ENCODE results near the gene CADM2. TPM values are rescaled to one million over a fixed set of nuclear protein-coding genes. Genes with fewer than 3 reads are reported as not detected.
"Not testable (repeated sequence)": the region's sequence is repeated elsewhere in the genome, so short reads cannot be mapped to it uniquely, and the experiment has no call there.

Gene CADM2
- total RNA-seq, 1 donor, result 0.31 TPM

DNA sequence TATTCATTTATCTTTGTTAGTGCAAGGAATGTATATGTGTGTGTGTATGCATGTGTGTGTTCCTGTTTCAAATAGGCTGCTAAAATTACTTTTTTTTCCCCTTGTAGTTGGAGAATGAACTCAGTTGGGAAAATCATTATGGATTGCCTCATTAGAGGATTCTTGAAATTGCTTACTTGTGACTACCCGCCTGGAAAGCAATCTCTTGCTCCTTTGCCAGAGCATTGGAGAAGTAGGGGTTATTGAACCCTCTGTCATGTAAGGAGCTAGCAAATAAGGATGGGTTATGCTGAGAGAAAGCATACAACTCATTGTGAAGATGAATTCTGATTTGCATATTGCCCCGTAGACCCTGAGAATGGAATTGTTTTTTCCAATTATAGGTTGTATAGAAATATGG, 474.5 kb downstream of the CADM2 start:
- Histone ChIP-seq H3K9me3 (ENCODE audit: low read depth, low read length) (no peaks in the 10 kb centered on the region), H3K4me3 (ENCODE audit: low read length) (no peak overlapping the region), H3K27me3 (ENCODE audit: insufficient read depth, low read length) (no peaks in the 10 kb centered on the region), H3K4me1 (ENCODE audit: insufficient read depth, low read length) (no peaks in the 10 kb centered on the region)

DNA sequence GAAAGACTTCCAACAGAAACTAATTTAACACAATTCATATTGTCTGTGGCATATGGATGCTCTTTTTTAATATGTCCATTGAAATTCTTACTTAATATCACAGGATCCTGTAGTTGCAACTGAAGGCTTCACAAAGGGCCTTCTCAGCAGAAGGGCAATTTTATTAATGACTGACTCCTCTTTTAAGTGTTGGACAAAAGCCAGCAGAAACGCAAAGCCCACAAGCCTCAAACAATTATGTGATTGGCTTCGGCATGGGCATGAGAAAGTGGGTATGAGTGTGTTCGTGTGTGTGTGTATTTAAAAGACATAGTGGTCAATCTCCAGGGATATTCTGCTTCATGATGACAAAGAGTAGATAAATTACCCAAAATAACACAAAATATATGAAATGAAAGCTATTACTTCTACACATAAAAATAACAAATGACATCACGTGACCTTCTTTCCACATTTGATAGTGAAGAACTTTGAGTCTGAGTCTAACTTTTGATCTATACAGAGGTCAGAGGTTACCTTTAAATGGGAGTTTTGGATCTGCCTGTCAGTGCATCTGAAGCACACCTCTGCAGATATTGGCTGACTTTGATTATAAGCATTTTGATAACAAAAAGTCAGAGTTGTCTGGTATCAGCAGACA, 496.9 kb downstream of the CADM2 start:
- Histone ChIP-seq H3K9me3 (ENCODE audit: low read depth, low read length) (no peaks in the 10 kb centered on the region), H3K4me3 (ENCODE audit: low read length) (no peak overlapping the region), H3K4me1 (ENCODE audit: insufficient read depth, low read length) (no peaks in the 10 kb centered on the region)

GRCh38 chr3:85474241-85474640, 515.5 kb downstream of the CADM2 start:
- no peaks in the 10 kb centered on the region for H3K4me1 ChIP-seq (ENCODE audit: insufficient read depth, low read length)
- H3K27me3 ChIP-seq (ENCODE audit: insufficient read depth, low read length), result no peaks in the 10 kb centered on the region
- no peaks in the 10 kb centered on the region for H3K9me3 ChIP-seq (ENCODE audit: low read depth, low read length)
- H3K4me3 ChIP-seq (ENCODE audit: low read length), result no peak overlapping the region

More for the DNA sequence above, 496.9 kb downstream of the CADM2 start:
- H3K27me3 ChIP-seq (ENCODE audit: insufficient read depth, low read length), result no peaks in the 10 kb centered on the region

DNA sequence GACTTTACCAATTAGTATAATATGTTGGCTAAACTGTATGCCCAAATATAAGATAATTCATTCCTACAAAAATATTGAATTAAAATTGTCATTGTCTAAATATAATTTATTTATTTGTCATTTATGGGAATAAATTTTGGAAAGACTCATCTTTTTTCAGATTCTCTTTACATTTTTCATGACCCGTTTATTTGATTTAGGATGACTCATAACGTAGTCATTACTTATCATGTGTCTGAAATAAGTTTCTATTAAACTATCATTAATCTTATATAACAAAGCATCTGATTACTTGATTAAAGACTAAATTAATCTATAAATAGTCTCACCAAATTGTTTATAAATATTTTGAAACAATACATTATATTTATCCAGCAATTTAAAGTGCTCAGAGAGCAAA, 516.6 kb downstream of the CADM2 start:
- H3K27me3 ChIP-seq (ENCODE audit: insufficient read depth, low read length), result no peaks in the 10 kb centered on the region
- H3K9me3 ChIP-seq (ENCODE audit: low read depth, low read length), result no peaks in the 10 kb centered on the region
- H3K4me3 ChIP-seq (ENCODE audit: low read length), result no peak overlapping the region
- no peaks in the 10 kb centered on the region for H3K4me1 ChIP-seq (ENCODE audit: insufficient read depth, low read length)

- no peaks in the 10 kb centered on the region for H3K9me3 ChIP-seq (ENCODE audit: low read depth, low read length)
- H3K4me3 ChIP-seq (ENCODE audit: low read length), result no peak overlapping the region
- no peaks in the 10 kb centered on the region for H3K4me1 ChIP-seq (ENCODE audit: insufficient read depth, low read length)
- H3K27me3 ChIP-seq (ENCODE audit: insufficient read depth, low read length), result no peaks in the 10 kb centered on the region
These were observed 518.2 kb downstream of the CADM2 start for GRCh38 chr3:85476891-85477495.

DNA sequence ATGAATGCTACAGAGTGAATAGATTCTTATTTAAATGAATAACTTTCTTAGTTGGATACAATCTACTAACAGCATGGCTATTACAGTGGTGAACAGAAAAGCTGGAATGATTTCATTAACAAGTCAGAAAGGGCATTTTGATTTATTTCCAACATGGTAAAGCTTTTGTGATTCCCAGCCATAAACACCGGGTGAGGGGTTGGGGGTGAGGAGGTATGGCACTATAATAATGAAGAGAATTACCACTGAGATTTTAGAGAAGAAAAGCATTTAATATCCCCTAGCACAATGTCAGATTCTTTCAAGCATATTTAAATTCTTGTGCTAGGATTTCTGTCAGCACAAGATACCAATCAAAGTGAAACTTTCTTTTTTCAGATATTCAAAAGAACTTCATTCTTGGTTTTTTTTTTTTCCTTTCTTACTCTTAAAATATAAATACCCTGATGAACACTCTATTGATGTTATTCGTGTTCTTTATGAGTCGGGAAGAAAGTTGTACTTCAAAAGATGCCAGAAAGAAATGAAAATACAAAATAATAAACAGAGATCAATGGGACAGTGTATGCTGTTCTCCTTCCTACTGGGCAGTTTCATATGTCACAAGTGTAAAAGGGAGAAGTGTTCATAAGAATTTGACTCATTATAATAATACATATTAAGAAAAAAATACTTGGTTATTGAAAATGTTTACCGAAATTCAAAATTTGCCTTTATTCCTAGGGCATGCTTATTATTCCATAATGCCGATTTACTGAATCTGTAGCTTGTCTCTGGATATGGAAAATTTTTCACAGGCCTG, 522.8 kb downstream of the CADM2 start:
- H3K4me1 ChIP-seq (ENCODE audit: insufficient read depth, low read length), result no peaks in the 10 kb centered on the region
- no peaks in the 10 kb centered on the region for H3K9me3 ChIP-seq (ENCODE audit: low read depth, low read length)
- H3K4me3 ChIP-seq (ENCODE audit: low read length), result no peak overlapping the region
- H3K27me3 ChIP-seq (ENCODE audit: insufficient read depth, low read length), result no peaks in the 10 kb centered on the region

GRCh38 chr3:85482213-85482490, 523.4 kb downstream of the CADM2 start:
- H3K27me3 ChIP-seq (ENCODE audit: insufficient read depth, low read length), result no peaks in the 10 kb centered on the region

DNA sequence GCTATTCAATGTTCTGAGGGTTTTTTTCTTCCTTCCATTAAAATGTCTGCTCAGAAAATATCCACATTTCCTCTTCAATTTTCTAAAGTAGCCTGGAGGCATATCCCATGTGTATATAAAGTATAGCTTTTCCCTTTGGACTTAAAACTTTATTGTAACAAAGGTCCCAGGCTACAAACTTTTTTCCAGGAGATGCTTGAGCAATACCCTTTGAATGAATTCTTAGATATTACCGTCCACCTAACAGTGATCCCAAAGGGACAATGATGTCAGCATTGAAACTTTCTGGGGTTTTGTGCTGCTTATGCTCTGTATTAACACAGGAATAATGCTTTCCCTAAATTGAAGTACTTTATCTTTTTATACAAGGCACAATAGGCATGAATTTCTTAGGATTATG, 525.2 kb downstream of the CADM2 start:
- Histone ChIP-seq H3K27me3 (ENCODE audit: insufficient read depth, low read length) (no peaks in the 10 kb centered on the region), H3K4me1 (ENCODE audit: insufficient read depth, low read length) (no peaks in the 10 kb centered on the region), H3K9me3 (ENCODE audit: low read depth, low read length) (no peaks in the 10 kb centered on the region), H3K4me3 (ENCODE audit: low read length) (no peak overlapping the region)

More at GRCh38 chr3:85482213-85482490, 523.4 kb downstream of the CADM2 start:
- Histone ChIP-seq H3K4me3 (ENCODE audit: low read length) (no peak overlapping the region), H3K9me3 (ENCODE audit: low read depth, low read length) (no peaks in the 10 kb centered on the region), H3K4me1 (ENCODE audit: insufficient read depth, low read length) (no peaks in the 10 kb centered on the region)

GRCh38 chr3:85487375-85487774, 528.6 kb downstream of the CADM2 start:
- H3K4me1 ChIP-seq (ENCODE audit: insufficient read depth, low read length), result no peaks in the 10 kb centered on the region
- no peaks in the 10 kb centered on the region for H3K27me3 ChIP-seq (ENCODE audit: insufficient read depth, low read length)
- H3K9me3 ChIP-seq (ENCODE audit: low read depth, low read length), result no peaks in the 10 kb centered on the region
- no peak overlapping the region for H3K4me3 ChIP-seq (ENCODE audit: low read length)

- Histone ChIP-seq H3K27me3 (ENCODE audit: insufficient read depth, low read length) (no peaks in the 10 kb centered on the region), H3K4me3 (ENCODE audit: low read length) (no peak overlapping the region)
These were observed 536.8 kb downstream of the CADM2 start for GRCh38 chr3:85495602-85496001.

DNA sequence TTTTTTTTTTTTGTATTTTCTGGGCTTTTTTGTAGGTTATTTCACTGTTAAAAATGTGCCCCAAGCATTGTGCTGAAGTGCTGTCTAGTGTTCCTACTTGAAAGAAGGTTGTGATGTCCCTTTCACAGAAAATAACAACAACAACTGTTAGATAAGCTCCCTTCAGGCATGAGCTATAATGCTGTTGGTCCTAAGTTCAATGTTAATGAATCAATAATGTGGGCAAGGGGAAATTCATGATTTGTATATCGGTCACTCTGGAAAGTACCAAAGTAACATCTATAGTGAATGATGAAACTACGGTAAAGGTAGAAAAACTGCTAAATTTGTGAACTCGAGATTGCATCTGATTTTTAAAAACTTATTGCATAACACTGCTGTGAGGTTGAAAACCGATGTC, 539.4 kb downstream of the CADM2 start:
- H3K27me3 ChIP-seq (ENCODE audit: insufficient read depth, low read length), result no peaks in the 10 kb centered on the region
- no peaks in the 10 kb centered on the region for H3K4me1 ChIP-seq (ENCODE audit: insufficient read depth, low read length)
- no peaks in the 10 kb centered on the region for H3K9me3 ChIP-seq (ENCODE audit: low read depth, low read length)
- H3K4me3 ChIP-seq (ENCODE audit: low read length), result no peak overlapping the region

More at GRCh38 chr3:85495602-85496001, 536.8 kb downstream of the CADM2 start:
- no peaks in the 10 kb centered on the region for H3K4me1 ChIP-seq (ENCODE audit: insufficient read depth, low read length)
- no peaks in the 10 kb centered on the region for H3K9me3 ChIP-seq (ENCODE audit: low read depth, low read length)

DNA sequence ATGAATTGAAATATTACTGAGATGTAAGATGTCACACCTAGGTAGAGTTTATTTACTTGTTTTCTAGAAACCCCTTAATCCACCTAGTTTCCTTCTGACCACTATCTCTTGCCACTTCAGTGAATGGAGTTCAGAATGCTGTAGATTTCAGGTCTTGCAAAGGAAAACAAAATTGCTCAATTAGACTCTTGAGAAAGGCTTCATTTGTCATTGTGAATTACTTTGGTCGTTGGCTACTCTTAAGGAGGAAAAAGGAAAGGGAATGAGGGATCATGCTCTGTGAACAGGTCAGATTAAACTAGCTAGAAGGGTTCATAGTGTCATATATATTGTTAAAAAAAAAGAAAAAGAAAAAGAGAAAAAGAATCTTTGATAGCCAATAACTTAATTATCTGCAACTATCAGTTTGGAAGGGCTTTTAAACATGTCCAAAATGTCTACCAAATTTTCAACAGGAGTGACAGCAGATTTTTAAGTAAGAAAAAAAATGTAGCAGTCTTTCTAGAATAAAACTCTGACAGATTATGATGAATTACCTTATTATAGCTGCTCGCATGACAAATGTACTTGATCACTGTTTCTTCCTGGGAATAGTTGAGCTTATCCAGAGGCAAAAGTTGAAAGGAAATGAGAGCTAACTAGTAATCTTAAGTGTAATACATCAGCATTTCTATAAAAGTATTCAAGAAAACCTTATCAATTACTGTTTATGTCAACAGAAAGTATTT, 543.5 kb downstream of the CADM2 start:
- Histone ChIP-seq H3K9me3 (ENCODE audit: low read depth, low read length) (no peaks in the 10 kb centered on the region), H3K27me3 (ENCODE audit: insufficient read depth, low read length) (no peaks in the 10 kb centered on the region), H3K4me3 (ENCODE audit: low read length) (no peak overlapping the region), H3K4me1 (ENCODE audit: insufficient read depth, low read length) (no peaks in the 10 kb centered on the region)

DNA sequence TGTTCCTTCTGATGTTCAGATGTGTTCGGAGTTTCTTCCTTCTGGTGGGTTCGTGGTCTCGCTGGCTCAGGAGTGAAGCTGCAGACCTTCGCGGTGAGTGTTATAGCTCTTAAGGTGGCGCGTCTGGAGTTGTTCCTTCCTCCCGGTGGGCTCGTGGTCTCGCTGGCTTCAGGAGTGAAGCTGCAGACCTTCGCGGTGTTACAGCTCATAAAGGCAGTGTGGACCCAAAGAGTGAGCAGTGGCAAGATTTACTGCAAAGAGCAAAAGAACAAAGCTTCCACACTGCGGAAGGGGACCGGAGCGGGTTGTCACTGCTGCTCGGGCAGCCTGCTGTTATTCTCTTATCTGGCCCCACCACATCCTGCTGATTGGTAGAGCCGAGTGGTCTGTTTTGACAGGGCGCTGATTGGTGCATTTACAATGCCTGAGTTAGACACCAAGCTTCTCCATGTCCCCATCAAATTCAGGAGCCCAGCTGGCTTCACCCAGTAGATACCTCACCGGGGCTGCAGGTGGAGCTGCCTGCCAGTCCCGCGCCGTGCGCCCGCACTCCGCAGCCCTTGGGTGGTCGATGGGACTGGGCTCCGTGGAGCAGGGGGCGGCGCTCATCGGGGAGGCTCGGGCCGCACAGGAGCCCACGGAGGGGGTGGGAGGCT, 545.5 kb downstream of the CADM2 start:
- H3K4me3 ChIP-seq (ENCODE audit: low read length); H3K4me1 ChIP-seq (ENCODE audit: insufficient read depth, low read length); H3K27me3 ChIP-seq (ENCODE audit: insufficient read depth, low read length); H3K9me3 ChIP-seq (ENCODE audit: low read depth, low read length): not testable (repeated sequence)

- H3K27me3 ChIP-seq (ENCODE audit: insufficient read depth, low read length); H3K4me3 ChIP-seq (ENCODE audit: low read length); H3K4me1 ChIP-seq (ENCODE audit: insufficient read depth, low read length); H3K9me3 ChIP-seq (ENCODE audit: low read depth, low read length): not testable (repeated sequence)
These were observed 546.2 kb downstream of the CADM2 start for GRCh38 chr3:85504785-85505511.
